ENCODE data around the gene SOX6. TPM values are rescaled to one million over a fixed set of nuclear protein-coding genes. Genes with fewer than 3 reads are reported as not detected.

The SOX6 gene
- 0.33 and 9.3 TPM in 2 replicates for total RNA-seq

GRCh38 chr11:16356057-16356760, at the start of gene SOX6:
SOX6 (minus strand) TSS chr11:16356546; CDS start chr11:16341248, 15,298 bp downstream.

